K562 (cell line): ENCODE measurements around the gene ISM1. TPM values are rescaled to one million over a fixed set of nuclear protein-coding genes. Genes with fewer than 3 reads are reported as not detected.

Experiments
- HNRNPLL ChIP-seq: fragments of 200-400 bp; formaldehyde crosslinking; IDR thresholded peaks from 2 replicates; pipeline ENCODE4 v1.6.1; 2017; ENCODE audit warnings: low read length, low read depth, mild to moderate bottlenecking; ENCODE audit not compliant: poor library complexity, severe bottlenecking
- IRF9 ChIP-seq: fragments of 450-650 bp; IDR thresholded peaks from 2 replicates; pipeline ENCODE4 v1.6.1; 2016; ENCODE audit warnings: missing biosample characterization, missing genetic modification characterization
- KDM4B ChIP-seq, 2 experiments: fragments of 450-650 bp in 1 of 2; sonication (generic) in 1 of 2; IDR thresholded peaks; 2 replicates each; pipeline ENCODE4 v1.6.1; 2016 to 2017; ENCODE audit warnings: borderline replicate concordance in 2 of 2, antibody characterized with exemption in 1 of 2, low read depth in 1 of 2, mild to moderate bottlenecking in 1 of 2
- PATZ1 ChIP-seq: fragments of 250-450 bp; sonication (Bioruptor Pico); IDR thresholded peaks from 2 replicates; pipeline ENCODE4 v1.5.0; 2020; ENCODE audit warnings: mild to moderate bottlenecking, borderline replicate concordance
- STAT6 ChIP-seq: sonication (generic); formaldehyde crosslinking; IDR thresholded peaks from 2 replicates; pipeline ENCODE4 v1.8.1; 2023; ENCODE audit warnings: mild to moderate bottlenecking, missing genetic modification reagents
- polyA plus RNA-seq, 8 experiments: library from polyadenylated mRNA; depleted of rRNA in 4 of 8; stranded (reverse) in 5 of 8; unstranded in 3 of 8; fragments of >200 nt; fragmentation: Nextera tagmentation in 2 of 8; fragmentation: Illumina TruSeq in 1 of 8; extraction: Ambion mirVana in 2 of 8; extraction: Trizol in 1 of 8; gene quantifications; 2 replicates each; pipeline versions ENCODE4 v1.2.1 to v1.2.3, GENCODE V29; 2011 to 2014; ENCODE audit warnings: inconsistent platforms in 1 of 8, missing spikeins in 1 of 8
- total RNA-seq, 7 experiments: library from RNA; depleted of rRNA in 6 of 7; stranded (reverse); fragments of >200 nt in 6 of 7; fragmentation: Illumina TruSeq in 2 of 7; extraction: Trizol in 2 of 7; gene quantifications; 2 replicates each; pipeline versions ENCODE4 v1.2.1 to v1.2.3, GENCODE V29; 2011 to 2021; ENCODE audit warnings: low replicate concordance in 1 of 7

ISM1 gene
- total and polyA plus RNA-seq, 9 of the 15 experiments (the other 6 are each of a cell fraction or from before 2014, with no cell fraction given), result not detected

- no peak for TF ChIP-seq STAT6 (CRISPR knock-in tag)
- TF ChIP-seq IRF9 (tag), result no peak
- no peak for TF ChIP-seq HNRNPLL
- no peak for TF ChIP-seq PATZ1
- TF ChIP-seq KDM4B (IDR thresholded peaks at IDR 0.05; ENCODE audit: borderline replicate concordance in 2 of 2, low read depth in 1 of 2), result no peak
These were observed 110.5 kb downstream of the ISM1 start (continued) for GRCh38 chr20:13331536-13331935.
